ENCODE measurements around the gene NUTF2.
A peak's percentile ranks its signal among the peaks of the same experiment; 100 is the strongest.

NUTF2 gene

GRCh38 chr16:67846320-67847063 is at the start of gene NUTF2:
Gene NUTF2, plus strand, starts transcription at chr16:67846933. Its CDS starts 18,198 bp downstream, at chr16:67865131.
- FAIRE-seq (no peak), DNase-seq (ENCODE audit: insufficient read length, low spot score) (peak; percentile 87)
- peak; percentile 40 for TF ChIP-seq POLR2A (IDR thresholded peaks at IDR 0.05; ENCODE audit: low read depth, low read length)

- FAIRE-seq (no peak), DNase-seq (ENCODE audit: insufficient read length, low spot score) (no peak)
- no peak for TF ChIP-seq POLR2A (IDR thresholded peaks at IDR 0.05; ENCODE audit: low read depth, low read length)
Observed at GRCh38 chr16:67800338-67800926, 46.3 kb upstream of the NUTF2 start.

GRCh38 chr16:67801241-67801640 is 45.5 kb upstream of the NUTF2 start:
- TF ChIP-seq POLR2A (IDR thresholded peaks at IDR 0.05; ENCODE audit: low read depth, low read length): no peak
- no peak for FAIRE-seq
- no peak for DNase-seq (ENCODE audit: insufficient read length, low spot score)

- DNase-seq (ENCODE audit: insufficient read length, low spot score) (no peak), FAIRE-seq (no peak)
- no peak for TF ChIP-seq POLR2A (IDR thresholded peaks at IDR 0.05; ENCODE audit: low read depth, low read length)
Observed at GRCh38 chr16:67801883-67802282, 44.9 kb upstream of the NUTF2 start.

GRCh38 chr16:67803894-67804293 is 42.8 kb upstream of the NUTF2 start:
- no peak for DNase-seq (ENCODE audit: insufficient read length, low spot score)
- no peak for TF ChIP-seq POLR2A (IDR thresholded peaks at IDR 0.05; ENCODE audit: low read depth, low read length)
- no peak for FAIRE-seq

- TF ChIP-seq POLR2A (IDR thresholded peaks at IDR 0.05; ENCODE audit: low read depth, low read length): no peak
- FAIRE-seq: no peak
- DNase-seq (ENCODE audit: insufficient read length, low spot score): no peak
Observed at GRCh38 chr16:67804853-67805542, 41.7 kb upstream of the NUTF2 start.

- DNase-seq (ENCODE audit: insufficient read length, low spot score): no peak
- TF ChIP-seq POLR2A (IDR thresholded peaks at IDR 0.05; ENCODE audit: low read depth, low read length): no peak
Observed at GRCh38 chr16:67805718-67806427, 40.9 kb upstream of the NUTF2 start.

GRCh38 chr16:67806428-67807147 is 40.1 kb upstream of the NUTF2 start, which contains the start of the genes RANBP10 and TSNAXIP1:
Gene RANBP10, minus strand, starts transcription at chr16:67806560. Its CDS starts 24 bp downstream, at chr16:67806536.
Gene TSNAXIP1, plus strand, starts transcription at chr16:67806889. Its CDS starts 261 bp downstream, at chr16:67807150.
- DNase-seq (ENCODE audit: insufficient read length, low spot score): peak; percentile 81
- peak; percentile 86 for FAIRE-seq
- peak; percentile 62 for TF ChIP-seq POLR2A (IDR thresholded peaks at IDR 0.05; ENCODE audit: low read depth, low read length)

More at GRCh38 chr16:67805718-67806427, 40.9 kb upstream of the NUTF2 start:
- FAIRE-seq: no peak

GRCh38 chr16:67807148-67807682 is 39.5 kb upstream of the NUTF2 start:
- no peak for FAIRE-seq
- no peak for DNase-seq (ENCODE audit: insufficient read length, low spot score)
- 0 out of 2 replicates have a peak, but pooled peaks have one; percentile 17 for TF ChIP-seq POLR2A (IDR thresholded peaks at IDR 0.05; ENCODE audit: low read depth, low read length)

- DNase-seq (ENCODE audit: insufficient read length, low spot score): no peak
- FAIRE-seq: no peak
- no peak for TF ChIP-seq POLR2A (IDR thresholded peaks at IDR 0.05; ENCODE audit: low read depth, low read length)
Observed at GRCh38 chr16:67811899-67812298, 34.8 kb upstream of the NUTF2 start.

GRCh38 chr16:67814567-67814966 is 32.2 kb upstream of the NUTF2 start:
- FAIRE-seq (no peak), DNase-seq (ENCODE audit: insufficient read length, low spot score) (no peak)
- no peak for TF ChIP-seq POLR2A (IDR thresholded peaks at IDR 0.05; ENCODE audit: low read depth, low read length)

- DNase-seq (ENCODE audit: insufficient read length, low spot score) (no peak), FAIRE-seq (no peak)
- TF ChIP-seq POLR2A (IDR thresholded peaks at IDR 0.05; ENCODE audit: low read depth, low read length): no peak
Observed at GRCh38 chr16:67820608-67821259, 26.0 kb upstream of the NUTF2 start.
